HEK293 (cell line): ENCODE results near the gene RPP30.

Experiments used
- CTCF ChIA-PET: fragments of 350-600 bp; formaldehyde crosslinking; extraction: SDS; loops from one replicate; lab custom pipeline; 2021; ENCODE audit warnings: antibody characterized with exemption; lab: Yijun Ruan, JAX
- POLR2A ChIA-PET: fragments of 300-600 bp; formaldehyde crosslinking; extraction: SDS; loops from one replicate; lab custom pipeline; 2020; ENCODE audit warnings: antibody characterized with exemption, inconsistent platforms; lab: Yijun Ruan, JAX
- H3K27ac ChIP-seq: fragments of 200-500 bp; sonication (Bioruptor generic); 2 replicates; pipeline ENCODE4 v1.5.1; 2014; ENCODE audit warnings: low read depth, low read length, control low read depth, inconsistent platforms; ENCODE audit errors: extremely low read depth
- H3K36me3 ChIP-seq, 2 experiments: fragments of 200-500 bp in 1 of 2; sonication (Bioruptor generic) in 1 of 2; 1 replicate in 1 of 2; 2 replicates in 1 of 2; pipeline ENCODE4 v1.5.1; 2014 to 2017; ENCODE audit warnings: inconsistent platforms in 2 of 2, low read length in 2 of 2; ENCODE audit not compliant: control insufficient read depth in 2 of 2, insufficient read depth in 1 of 2
- H3K4me1 ChIP-seq: fragments of 200-500 bp; sonication (Bioruptor generic); 2 replicates; pipeline ENCODE4 v1.5.1; 2014; ENCODE audit warnings: mild to moderate bottlenecking, low read length, inconsistent platforms; ENCODE audit not compliant: control insufficient read depth, insufficient read depth
- H3K4me3 ChIP-seq: 2 replicates; pipeline ENCODE4 v1.5.1; 2011; ENCODE audit warnings: low read depth, mild to moderate bottlenecking, control low read depth, low read length, moderate library complexity
- H3K9me3 ChIP-seq: fragments of 200-500 bp; sonication (Bioruptor generic); 2 replicates; pipeline ENCODE4 v1.5.1; 2014; ENCODE audit warnings: low read depth, low read length, inconsistent platforms; ENCODE audit not compliant: control insufficient read depth, insufficient read depth
- ATF2 ChIP-seq: fragments of 450-650 bp; formaldehyde crosslinking; IDR thresholded peaks from 2 replicates; pipeline ENCODE4 v1.5.1; 2016; ENCODE audit warnings: missing biosample characterization, missing genetic modification characterization, low read depth
- EGR2 ChIP-seq: fragments of 450-650 bp; formaldehyde crosslinking; IDR thresholded peaks from 2 replicates; pipeline ENCODE4 v1.5.1; 2016; ENCODE audit warnings: low read depth, missing biosample characterization, missing genetic modification characterization
- GLIS1 ChIP-seq: fragments of 450-650 bp; formaldehyde crosslinking; IDR thresholded peaks from 2 replicates; pipeline ENCODE4 v1.5.1; 2016; ENCODE audit warnings: missing biosample characterization, missing genetic modification characterization
- GLIS2 ChIP-seq: fragments of 450-650 bp; formaldehyde crosslinking; IDR thresholded peaks from 2 replicates; pipeline ENCODE4 v1.5.1; 2016; ENCODE audit warnings: missing biosample characterization, missing genetic modification characterization
- HIC1 ChIP-seq: fragments of 450-650 bp; formaldehyde crosslinking; IDR thresholded peaks from 2 replicates; pipeline ENCODE4 v1.5.1; 2016; ENCODE audit warnings: missing biosample characterization, missing genetic modification characterization
- KLF16 ChIP-seq: fragments of 450-650 bp; formaldehyde crosslinking; IDR thresholded peaks from 2 replicates; pipeline ENCODE4 v1.5.1; 2017; ENCODE audit warnings: missing biosample characterization, missing genetic modification characterization
- MEIS1 ChIP-seq: sonication (generic); formaldehyde crosslinking; IDR thresholded peaks from 2 replicates; pipeline ENCODE4 v1.8.1; 2022; ENCODE audit warnings: missing genetic modification reagents, mild to moderate bottlenecking, borderline replicate concordance
- MYNN ChIP-seq: fragments of 450-650 bp; formaldehyde crosslinking; IDR thresholded peaks from 2 replicates; pipeline ENCODE4 v1.5.1; 2016; ENCODE audit warnings: missing biosample characterization, missing genetic modification characterization, borderline replicate concordance
- PRDM10 ChIP-seq: fragments of 450-650 bp; formaldehyde crosslinking; IDR thresholded peaks from 2 replicates; pipeline ENCODE4 v1.5.1; 2016; ENCODE audit warnings: missing biosample characterization, missing genetic modification characterization
- SCRT1 ChIP-seq: fragments of 450-650 bp; formaldehyde crosslinking; IDR thresholded peaks from 2 replicates; pipeline ENCODE4 v1.5.1; 2016; ENCODE audit warnings: missing biosample characterization, missing genetic modification characterization, borderline replicate concordance
- TCF7L2 ChIP-seq: IDR thresholded peaks from 2 replicates; pipeline ENCODE4 v1.6.1; 2011; ENCODE audit warnings: low read depth, mild to moderate bottlenecking, inconsistent platforms, low read length, moderate library complexity, borderline replicate concordance
- ZBTB44 ChIP-seq: fragments of 450-650 bp; IDR thresholded peaks from 2 replicates; pipeline ENCODE4 v1.5.1; 2018; ENCODE audit warnings: missing biosample characterization, mild to moderate bottlenecking, missing genetic modification characterization
- ZBTB8A ChIP-seq: fragments of 450-650 bp; formaldehyde crosslinking; IDR thresholded peaks from 2 replicates; pipeline ENCODE4 v1.5.1; 2016; ENCODE audit warnings: missing biosample characterization, missing genetic modification characterization
- ZNF184 ChIP-seq: fragments of 450-650 bp; IDR thresholded peaks from 2 replicates; pipeline ENCODE4 v1.5.1; 2018; ENCODE audit warnings: missing biosample characterization, mild to moderate bottlenecking, missing genetic modification characterization
- ZNF19 ChIP-seq: fragments of 450-650 bp; formaldehyde crosslinking; IDR thresholded peaks from 2 replicates; pipeline ENCODE4; 2016; ENCODE audit warnings: missing biosample characterization, missing genetic modification characterization, low read depth
- ZNF248 ChIP-seq: fragments of 450-650 bp; formaldehyde crosslinking; IDR thresholded peaks from 2 replicates; pipeline ENCODE4 v1.5.1; 2017; ENCODE audit warnings: missing biosample characterization, missing genetic modification characterization
- ZNF280C ChIP-seq: fragments of 450-650 bp; formaldehyde crosslinking; IDR thresholded peaks from 2 replicates; pipeline ENCODE4 v1.5.1; 2016; ENCODE audit warnings: missing biosample characterization, missing genetic modification characterization
- ZNF341 ChIP-seq: fragments of 450-650 bp; formaldehyde crosslinking; IDR thresholded peaks from 2 replicates; pipeline ENCODE4; 2016; ENCODE audit warnings: low read depth, missing biosample characterization, missing genetic modification characterization
- ZNF544 ChIP-seq: fragments of 450-650 bp; formaldehyde crosslinking; IDR thresholded peaks from 2 replicates; pipeline ENCODE4 v1.5.0; 2017; ENCODE audit warnings: missing biosample characterization, missing genetic modification characterization
- ZNF558 ChIP-seq: fragments of 450-650 bp; formaldehyde crosslinking; IDR thresholded peaks from 2 replicates; pipeline ENCODE4 v1.5.1; 2016; ENCODE audit warnings: missing biosample characterization, missing genetic modification characterization
- ZNF561 ChIP-seq: fragments of 450-650 bp; IDR thresholded peaks from 2 replicates; pipeline ENCODE4 v1.5.1; 2018; ENCODE audit warnings: missing biosample characterization, missing genetic modification characterization, borderline replicate concordance
- ZNF768 ChIP-seq: fragments of 450-650 bp; formaldehyde crosslinking; IDR thresholded peaks from 2 replicates; pipeline ENCODE4 v1.5.1; 2018; ENCODE audit warnings: missing biosample characterization, mild to moderate bottlenecking, missing genetic modification characterization

Gene RPP30

GRCh38 chr10:90912854-90913479, 41.2 kb downstream of the RPP30 start:
- ChIA-PET CTCF (interaction anchor here (0.6 to 6.4 kb wide), 7 partner anchors 25 to 337 kb away, joined by 3 to 57 read pairs (median 9); no protein-coding TSS in a partner anchor), POLR2A (interaction anchor here (1.3 to 2.6 kb wide), 4 partner anchors 8 to 56 kb away, joined by 3 to 17 read pairs (median 11); partner anchors contain the start of gene ANKRD1)
- H3K4me1 ChIP-seq = 0 out of 2 replicates have a peak, but pooled peaks cover 2% of the 10 kb centered on the region
- H3K4me3 ChIP-seq = no peak overlapping the region
- H3K27ac ChIP-seq = no peak overlapping the region
- peaks cover 0 to 3% of the 10 kb centered on the region in 2 experiments; a peak in 1 of 3 replicates for H3K36me3 ChIP-seq
- TF ChIP-seq ZBTB8A (tag by site-specific recombination) = no peak
- TF ChIP-seq EGR2 (tag by site-specific recombination) = no peak
- no peak for TF ChIP-seq GLIS2 (tag by site-specific recombination)
- TF ChIP-seq KLF16 = no peak
- TF ChIP-seq ZNF19 (tag by site-specific recombination) = no peak
- no peak for TF ChIP-seq GLIS1 (tag by site-specific recombination)
- no peak for TF ChIP-seq TCF7L2
- TF ChIP-seq ATF2 (tag by site-specific recombination) = no peak
- TF ChIP-seq ZNF558 (tag by site-specific recombination) = no peak
- TF ChIP-seq SCRT1 (tag by site-specific recombination) = no peak
- TF ChIP-seq ZNF341 (tag by site-specific recombination) = no peak
- TF ChIP-seq MEIS1 (CRISPR knock-in tag) = no peak
- no peak for TF ChIP-seq HIC1 (tag by site-specific recombination)
- TF ChIP-seq ZNF184 (tag by site-specific recombination) = no peak
- no peaks in the 10 kb centered on the region for H3K9me3 ChIP-seq

GRCh38 chr10:90913774-90914420, 42.1 kb downstream of the RPP30 start:
- no peak overlapping the region for H3K4me3 ChIP-seq
- POLR2A ChIA-PET = interaction anchor here (1.3 to 2.6 kb wide), 2 partner anchors 23 to 55 kb away, joined by 3 to 17 read pairs; no protein-coding TSS in a partner anchor
- peaks cover 6% of the 10 kb centered on the region; the same call in 1 of the 2 replicates for H3K4me1 ChIP-seq
- CTCF ChIA-PET = interaction anchor here (6.4 kb wide), 1 partner anchor 56 kb away, joined by 38 read pairs; no protein-coding TSS in a partner anchor
- no peaks in the 10 kb centered on the region for H3K36me3 ChIP-seq
- H3K9me3 ChIP-seq = no peaks in the 10 kb centered on the region
- H3K27ac ChIP-seq = no peak overlapping the region
- TF ChIP-seq MYNN (no peak), ZNF544 (tag by site-specific recombination) (no peak), ZNF768 (tag by site-specific recombination) (no peak), ZNF248 (tag by site-specific recombination) (no peak), ZNF561 (no peak), ZBTB44 (tag by site-specific recombination) (no peak), ZNF280C (no peak), PRDM10 (tag by site-specific recombination) (no peak)
